Tibial artery (tissue), 4 donors: ENCODE results near the gene PHF21A.

Experiments
- DNase-seq, 2 donors: peaks; one replicate each; pipeline ENCODE4 v3.0.0-alpha.2; 2019
- H3K27ac ChIP-seq, 2 donors: fragments of 200-600 bp; sonication (generic) in 1 of 2; 1 replicate in 1 of 2; 2 replicates in 1 of 2; pipeline ENCODE4 v1.5.1; 2018 to 2019; ENCODE audit warnings: mild to moderate bottlenecking in 1 of 2
- H3K27me3 ChIP-seq, 2 donors: fragments of 200-600 bp; sonication (generic) in 1 of 2; one replicate each; pipeline versions ENCODE4 v1.5.1 to v1.6.0; 2016 to 2019
- H3K36me3 ChIP-seq, 3 donors: fragments of 200-600 bp; sonication (generic) in 2 of 3; one replicate each; pipeline ENCODE4 v1.5.1; 2016 to 2019; ENCODE audit warnings: mild to moderate bottlenecking in 2 of 3
- H3K4me1 ChIP-seq, 4 donors: fragments of 200-600 bp; sonication (generic) in 2 of 4; 1 replicate in 3 of 4; 2 replicates in 1 of 4; pipeline ENCODE4 v1.5.1; 2016 to 2019
- H3K4me3 ChIP-seq, 2 donors: fragments of 200-600 bp; sonication (generic) in 1 of 2; 1 replicate in 1 of 2; 2 replicates in 1 of 2; pipeline ENCODE4 v1.5.1; 2018 to 2019; ENCODE audit warnings: mild to moderate bottlenecking in 2 of 2
- H3K9me3 ChIP-seq, 3 donors: fragments of 200-600 bp; sonication (generic) in 1 of 3; one replicate each; pipeline ENCODE4 v1.5.1; 2016 to 2019
- CTCF ChIP-seq, 2 experiments: fragments of 200-600 bp in 1 of 2; fragments of 450-650 bp in 1 of 2; IDR thresholded peaks; one replicate each; pipeline ENCODE4 v1.5.1; 2017 to 2019; ENCODE audit warnings: antibody characterized with exemption in 2 of 2, mild to moderate bottlenecking in 1 of 2, moderate library complexity in 1 of 2
- intact Hi-C: fragments of 100-400 bp; cut with DNase I; formaldehyde crosslinking; loops from one replicate; pipeline ENCODE4 v1.15.0; 2023; ENCODE audit warnings: low total_unique reads

PHF21A gene

GRCh38 chr11:46159680-46160079 lies 38.4 kb upstream of the PHF21A start:
- no peaks in the 10 kb centered on the region for H3K4me1 ChIP-seq
- TF ChIP-seq CTCF (IDR thresholded peaks at IDR 0.05) = no peak
- no peak for DNase-seq
- H3K27ac ChIP-seq = no peak overlapping the region
- H3K36me3 ChIP-seq = no peaks in the 10 kb centered on the region
- no peaks in the 10 kb centered on the region for H3K9me3 ChIP-seq
- no peak overlapping the region for H3K4me3 ChIP-seq
- peaks cover 0 to 44% of the 10 kb centered on the region in 2 donors for H3K27me3 ChIP-seq
- intact Hi-C loops = loop anchor here (5.0 kb wide), 1 partner anchor 643 kb away; no protein-coding TSS in a partner anchor

GRCh38 chr11:46149826-46150225 lies 28.6 kb upstream of the PHF21A start:
- H3K36me3 ChIP-seq = no peaks in the 10 kb centered on the region
- H3K27ac ChIP-seq = no peak overlapping the region
- DNase-seq = no peak
- TF ChIP-seq CTCF (IDR thresholded peaks at IDR 0.05) = no peak
- H3K4me3 ChIP-seq = no peak overlapping the region
- no peaks in the 10 kb centered on the region for H3K9me3 ChIP-seq
- intact Hi-C loops = no loop called here
- H3K4me1 ChIP-seq = no peaks in the 10 kb centered on the region
- H3K27me3 ChIP-seq = peaks cover 0 to 9% of the 10 kb centered on the region in 2 donors

GRCh38 chr11:46149342-46149741 lies 28.1 kb upstream of the PHF21A start:
- DNase-seq = no peak
- no peak overlapping the region for H3K27ac ChIP-seq
- H3K9me3 ChIP-seq = no peaks in the 10 kb centered on the region
- no peak for TF ChIP-seq CTCF (IDR thresholded peaks at IDR 0.05)
- H3K4me3 ChIP-seq = no peak overlapping the region
- H3K27me3 ChIP-seq = peaks cover 0 to 12% of the 10 kb centered on the region in 2 donors
- H3K4me1 ChIP-seq = no peaks in the 10 kb centered on the region
- H3K36me3 ChIP-seq = no peaks in the 10 kb centered on the region
- intact Hi-C loops = no loop called here

- intact Hi-C loops = no loop called here
- H3K36me3 ChIP-seq = no peaks in the 10 kb centered on the region
- H3K9me3 ChIP-seq = no peaks in the 10 kb centered on the region
Measured at GRCh38 chr11:46144741-46145140, 23.5 kb upstream of the PHF21A start.

GRCh38 chr11:46143049-46143806 lies 22.0 kb upstream of the PHF21A start:
- no peak for DNase-seq
- no peak for TF ChIP-seq CTCF (IDR thresholded peaks at IDR 0.05)
- H3K36me3 ChIP-seq = no peaks in the 10 kb centered on the region
- no peaks in the 10 kb centered on the region for H3K4me1 ChIP-seq
- peaks cover 0 to 28% of the 10 kb centered on the region in 2 donors for H3K27me3 ChIP-seq
- no peak overlapping the region for H3K27ac ChIP-seq
- intact Hi-C loops = no loop called here
- H3K9me3 ChIP-seq = no peaks in the 10 kb centered on the region
- no peak overlapping the region for H3K4me3 ChIP-seq

More at GRCh38 chr11:46144741-46145140, 23.5 kb upstream of the PHF21A start:
- Histone ChIP-seq H3K4me1 (no peaks in the 10 kb centered on the region), H3K27ac (no peak overlapping the region), H3K27me3 (peaks cover 0 to 34% of the 10 kb centered on the region in 2 donors), H3K4me3 (no peak overlapping the region)
- no peak for TF ChIP-seq CTCF (IDR thresholded peaks at IDR 0.05)
- no peak for DNase-seq
